ENCODE data around the gene IQSEC1.

The IQSEC1 gene

GRCh38 chr3:12995389-12996180, 77.6 kb downstream of the IQSEC1 start:
- H3K4me1 ChIP-seq (ENCODE audit: insufficient read depth, poor library complexity, severe bottlenecking), result no peaks in the 10 kb centered on the region

GRCh38 chr3:12994607-12995388, 78.4 kb downstream of the IQSEC1 start:
- H3K4me3 ChIP-seq (ENCODE audit: severe bottlenecking), result peak overlapping the region; percentile 79
- ATAC-seq (ENCODE audit: low read depth) (peak; percentile 77), DNase-seq (ENCODE audit: low spot score) (no peak)
- TF ChIP-seq CTCF (IDR thresholded peaks at IDR 0.05; ENCODE audit: poor library complexity, severe bottlenecking), result peak; percentile 94
- H3K9me3 ChIP-seq (ENCODE audit: severe bottlenecking), result no peaks in the 10 kb centered on the region
- no peaks in the 10 kb centered on the region for H3K4me1 ChIP-seq (ENCODE audit: insufficient read depth, poor library complexity, severe bottlenecking)
- H3K27ac ChIP-seq (ENCODE audit: poor library complexity, severe bottlenecking), result no peak overlapping the region
- peaks cover 9% of the 10 kb centered on the region for H3K27me3 ChIP-seq (ENCODE audit: insufficient read depth, poor library complexity, severe bottlenecking)
- no peaks in the 10 kb centered on the region for H3K36me3 ChIP-seq (ENCODE audit: low read depth)

More at GRCh38 chr3:12995389-12996180, 77.6 kb downstream of the IQSEC1 start:
- DNase-seq (ENCODE audit: low spot score), result no peak
- ATAC-seq (ENCODE audit: low read depth), result no peak
- Histone ChIP-seq H3K27ac (ENCODE audit: poor library complexity, severe bottlenecking) (no peak overlapping the region), H3K36me3 (ENCODE audit: low read depth) (no peaks in the 10 kb centered on the region), H3K4me3 (ENCODE audit: severe bottlenecking) (no peak overlapping the region), H3K27me3 (ENCODE audit: insufficient read depth, poor library complexity, severe bottlenecking) (peaks cover 9% of the 10 kb centered on the region), H3K9me3 (ENCODE audit: severe bottlenecking) (no peaks in the 10 kb centered on the region)
- TF ChIP-seq CTCF (IDR thresholded peaks at IDR 0.05; ENCODE audit: poor library complexity, severe bottlenecking), result no peak

- ATAC-seq (ENCODE audit: low read depth), result peak; percentile 34; the same call in 2 of the 3 replicates
- Histone ChIP-seq H3K9me3 (ENCODE audit: severe bottlenecking) (no peaks in the 10 kb centered on the region), H3K27ac (ENCODE audit: poor library complexity, severe bottlenecking) (no peak overlapping the region), H3K4me3 (ENCODE audit: severe bottlenecking) (peak overlapping the region; percentile 79), H3K27me3 (ENCODE audit: insufficient read depth, poor library complexity, severe bottlenecking) (peaks cover 9% of the 10 kb centered on the region), H3K4me1 (ENCODE audit: insufficient read depth, poor library complexity, severe bottlenecking) (no peaks in the 10 kb centered on the region), H3K36me3 (ENCODE audit: low read depth) (no peaks in the 10 kb centered on the region)
- TF ChIP-seq CTCF (IDR thresholded peaks at IDR 0.05; ENCODE audit: poor library complexity, severe bottlenecking), result no peak
- no peak for DNase-seq (ENCODE audit: low spot score)
These were observed 78.9 kb downstream of the IQSEC1 start for GRCh38 chr3:12994357-12994606.

DNA sequence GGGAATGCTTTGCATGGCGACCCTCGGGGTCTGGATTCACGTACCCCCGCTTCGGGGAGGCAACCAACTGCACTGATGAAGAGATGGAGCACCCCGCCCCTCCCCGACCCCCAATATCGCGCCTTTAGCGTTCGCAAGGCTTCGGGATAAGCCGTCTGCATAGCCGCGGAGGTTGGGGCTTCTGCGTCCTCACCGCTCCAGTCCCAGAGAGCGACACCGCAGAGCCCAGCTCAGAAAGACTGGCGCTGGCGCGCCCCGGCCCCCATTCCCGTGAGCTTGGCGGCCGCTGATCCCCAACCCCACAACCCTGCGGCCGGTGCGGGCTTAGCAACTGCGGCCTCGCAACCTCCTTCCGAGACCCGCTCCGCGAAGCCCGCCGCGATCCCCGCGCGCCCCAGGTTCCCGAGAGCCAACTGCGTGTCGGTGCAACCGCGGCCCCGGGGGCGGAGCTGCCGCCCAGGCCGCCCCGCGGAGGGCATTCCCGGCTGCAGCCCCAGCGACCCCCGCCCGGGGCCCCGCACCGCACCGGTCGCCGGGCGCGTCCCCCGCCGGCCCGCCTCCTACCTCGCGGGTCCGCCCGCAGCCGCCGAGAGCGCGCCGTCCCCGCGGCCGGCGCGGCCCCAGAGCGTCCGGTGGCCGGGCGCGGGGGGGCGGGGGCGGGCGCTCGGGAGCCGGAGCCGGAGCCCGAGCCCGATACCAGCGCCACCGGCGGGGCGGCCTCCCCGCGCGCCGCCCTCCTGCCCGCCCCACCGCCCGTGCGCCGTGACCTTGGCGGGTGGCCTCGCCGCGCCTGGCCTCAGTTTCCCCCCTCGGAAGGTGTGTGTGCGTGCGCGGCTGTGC, 79.5 kb downstream of the IQSEC1 start:
- H3K9me3 ChIP-seq (ENCODE audit: severe bottlenecking), result no peaks in the 10 kb centered on the region
- no peak for DNase-seq (ENCODE audit: low spot score)
- no peak overlapping the region for H3K27ac ChIP-seq (ENCODE audit: poor library complexity, severe bottlenecking)
- H3K27me3 ChIP-seq (ENCODE audit: insufficient read depth, poor library complexity, severe bottlenecking), result peaks cover 9% of the 10 kb centered on the region
- no peaks in the 10 kb centered on the region for H3K4me1 ChIP-seq (ENCODE audit: insufficient read depth, poor library complexity, severe bottlenecking)
- no peak for TF ChIP-seq CTCF (IDR thresholded peaks at IDR 0.05; ENCODE audit: poor library complexity, severe bottlenecking)
- H3K36me3 ChIP-seq (ENCODE audit: low read depth), result no peaks in the 10 kb centered on the region
- H3K4me3 ChIP-seq (ENCODE audit: severe bottlenecking), result peak overlapping the region; percentile 79
- peak; percentile 5; the same call in 2 of the 3 replicates for ATAC-seq (ENCODE audit: low read depth)

All from RWPE2 (cell line).